ENCODE results near the gene GFY. TPM values are rescaled to one million over a fixed set of nuclear protein-coding genes. Genes with fewer than 3 reads are reported as not detected.

Gene GFY, protein sequence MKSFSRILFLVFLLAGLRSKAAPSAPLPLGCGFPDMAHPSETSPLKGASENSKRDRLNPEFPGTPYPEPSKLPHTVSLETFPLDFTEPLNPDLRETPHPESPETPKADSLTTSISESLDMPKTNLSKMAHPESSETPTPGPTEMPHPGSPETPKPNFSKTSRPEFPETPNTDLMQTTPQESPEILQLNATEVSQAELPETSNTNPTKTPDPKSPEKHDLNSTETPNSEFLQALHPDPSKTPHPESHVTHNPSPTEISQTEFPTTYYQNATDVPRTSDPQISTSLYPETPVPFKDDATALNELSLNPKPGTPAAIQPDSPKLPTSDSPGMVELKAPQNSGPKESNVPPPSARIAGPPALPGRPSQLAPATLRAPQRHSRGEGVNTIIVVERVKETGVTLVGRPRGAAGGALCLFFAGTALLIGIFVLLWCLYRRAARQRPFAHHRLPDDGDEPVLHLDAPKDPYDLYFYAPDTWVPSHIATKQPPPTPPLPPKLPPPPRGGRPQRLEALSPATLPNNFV
- not detected for total RNA-seq
- polyA plus RNA-seq: not detected
- long read RNA-seq, donor 1: 0 reads
- long read RNA-seq, donor 2: 0 reads

DNA sequence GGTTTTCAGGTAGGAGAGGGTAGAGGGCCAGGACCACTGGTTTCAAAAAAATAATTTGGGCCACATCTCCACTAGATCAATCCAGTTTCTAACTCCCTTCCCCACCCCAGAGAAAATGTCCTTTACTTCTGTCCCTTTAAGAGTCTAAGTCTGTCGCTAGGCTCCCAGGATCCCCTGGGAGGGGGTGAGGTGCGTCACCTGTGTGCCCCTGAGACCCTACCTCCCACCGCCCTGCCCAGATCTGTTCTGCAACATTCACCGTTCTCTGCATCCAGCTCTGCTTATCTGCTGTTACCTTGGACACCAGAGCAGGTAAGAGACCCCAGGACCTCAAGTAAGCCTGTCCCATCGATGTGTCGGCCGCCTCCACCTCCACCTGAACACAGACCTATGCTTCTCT, at the start of gene GFY:
Gene GFY, plus strand, starts transcription at position 211 of the 400 bp plus-strand sequence. CDS start 1,043 bp downstream, outside the sequence.
- Histone ChIP-seq H3K27ac (no peak within 1 kb of the TSS), H3K4me3 (no peak within 1 kb of the TSS), H3K9me3 (no peaks in the 10 kb centered on the region), H3K4me1 (peaks cover 27 to 66% (median 46%) of the 10 kb centered on the region in 6 donors), H3K36me3 (no peaks in the 10 kb centered on the region), H3K27me3 (replicated peaks in 1 of 7) (peaks cover 5 to 100% (median 97%) of the 10 kb centered on the region in 7 donors)
- no peak for DNase-seq
- WGBS, 5 donors: 44 to 74% (median 64%) methylated on average over 6 to 7 of the region's 7 CpGs
- TF ChIP-seq, protein P1, sequence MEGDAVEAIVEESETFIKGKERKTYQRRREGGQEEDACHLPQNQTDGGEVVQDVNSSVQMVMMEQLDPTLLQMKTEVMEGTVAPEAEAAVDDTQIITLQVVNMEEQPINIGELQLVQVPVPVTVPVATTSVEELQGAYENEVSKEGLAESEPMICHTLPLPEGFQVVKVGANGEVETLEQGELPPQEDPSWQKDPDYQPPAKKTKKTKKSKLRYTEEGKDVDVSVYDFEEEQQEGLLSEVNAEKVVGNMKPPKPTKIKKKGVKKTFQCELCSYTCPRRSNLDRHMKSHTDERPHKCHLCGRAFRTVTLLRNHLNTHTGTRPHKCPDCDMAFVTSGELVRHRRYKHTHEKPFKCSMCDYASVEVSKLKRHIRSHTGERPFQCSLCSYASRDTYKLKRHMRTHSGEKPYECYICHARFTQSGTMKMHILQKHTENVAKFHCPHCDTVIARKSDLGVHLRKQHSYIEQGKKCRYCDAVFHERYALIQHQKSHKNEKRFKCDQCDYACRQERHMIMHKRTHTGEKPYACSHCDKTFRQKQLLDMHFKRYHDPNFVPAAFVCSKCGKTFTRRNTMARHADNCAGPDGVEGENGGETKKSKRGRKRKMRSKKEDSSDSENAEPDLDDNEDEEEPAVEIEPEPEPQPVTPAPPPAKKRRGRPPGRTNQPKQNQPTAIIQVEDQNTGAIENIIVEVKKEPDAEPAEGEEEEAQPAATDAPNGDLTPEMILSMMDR (IDR thresholded peaks at IDR 0.05 in 8 of 11, conservative IDR thresholded peaks at IDR 0.05 in 3 of 11): no peak
- TF ChIP-seq POLR2A (IDR thresholded peaks at IDR 0.05): no peak
- no peak for TF ChIP-seq POLR2AphosphoS5 (IDR thresholded peaks at IDR 0.05)
- intact Hi-C loops (cut with DNase I; ENCODE audit: low total_unique reads): no loop called here

DNA sequence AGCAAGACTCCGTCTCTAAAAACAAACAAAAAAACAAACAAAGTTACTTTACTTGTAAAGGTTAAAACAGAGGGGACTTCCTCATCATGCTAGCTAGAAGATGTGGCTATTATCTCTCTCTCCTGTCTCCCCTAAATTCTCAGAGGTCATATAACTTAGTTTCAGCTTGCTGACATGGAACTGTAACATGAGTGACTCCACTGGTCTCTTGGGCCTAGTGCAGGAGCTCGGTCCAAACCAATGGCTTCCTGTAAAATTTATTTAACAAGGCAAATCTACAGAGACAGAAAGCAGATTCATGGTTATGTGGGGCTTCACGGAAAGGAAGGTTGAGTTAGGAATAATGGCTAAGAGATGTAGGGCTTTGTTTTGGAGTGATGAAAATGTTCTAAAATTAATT, 46.7 kb upstream of the GFY start:
- Histone ChIP-seq H3K4me3 (no peak overlapping the region), H3K27me3 (replicated peaks in 1 of 7) (no peaks in the 10 kb centered on the region), H3K4me1 (no peaks in the 10 kb centered on the region), H3K9me3 (peaks cover 0 to 19% (median 11%) of the 10 kb centered on the region in 8 donors), H3K27ac (no peak overlapping the region), H3K36me3 (no peaks in the 10 kb centered on the region)
- intact Hi-C loops (cut with DNase I; ENCODE audit: low total_unique reads): no loop called here
- WGBS, 5 donors: 74 to 94% (median 81%) methylated on average over 3 of the region's 3 CpGs
- no peak for DNase-seq
- TF ChIP-seq POLR2A (IDR thresholded peaks at IDR 0.05) (no peak), POLR2AphosphoS5 (IDR thresholded peaks at IDR 0.05) (no peak)
- TF ChIP-seq, protein P1 (IDR thresholded peaks at IDR 0.05 in 8 of 11, conservative IDR thresholded peaks at IDR 0.05 in 3 of 11): no peak

DNA sequence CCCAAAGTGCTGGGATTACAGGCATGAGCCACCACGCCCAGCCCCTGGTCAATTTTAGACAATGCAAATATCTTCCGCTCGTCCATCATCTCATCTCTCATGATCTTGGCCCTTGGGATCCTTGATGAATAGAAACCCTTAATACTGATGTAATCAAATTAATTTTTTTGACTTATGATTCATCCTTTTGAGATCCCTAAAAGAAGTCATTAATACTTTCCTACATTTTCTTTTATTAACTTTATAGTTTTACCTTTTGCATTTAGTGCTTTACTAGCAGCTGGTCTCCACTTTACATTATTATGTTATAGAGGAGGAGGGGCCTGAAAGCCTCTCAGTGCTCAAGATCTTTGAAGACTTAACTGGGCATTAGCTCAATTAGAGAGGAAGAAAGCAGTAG, 44.8 kb upstream of the GFY start:
- 80 to 91% (median 85%) methylated on average over 3 of the region's 3 CpGs for WGBS, 5 donors
- Histone ChIP-seq H3K4me1 (no peaks in the 10 kb centered on the region), H3K36me3 (no peaks in the 10 kb centered on the region), H3K27me3 (replicated peaks in 1 of 7) (no peaks in the 10 kb centered on the region), H3K4me3 (no peak overlapping the region), H3K9me3 (peaks cover 0 to 19% (median 11%) of the 10 kb centered on the region in 8 donors), H3K27ac (no peak overlapping the region)
- intact Hi-C loops (cut with DNase I; ENCODE audit: low total_unique reads): no loop called here
- TF ChIP-seq POLR2AphosphoS5 (IDR thresholded peaks at IDR 0.05) (no peak), POLR2A (IDR thresholded peaks at IDR 0.05) (no peak)
- TF ChIP-seq, protein P1 (IDR thresholded peaks at IDR 0.05 in 8 of 11, conservative IDR thresholded peaks at IDR 0.05 in 3 of 11): no peak
- DNase-seq: no peak

DNA sequence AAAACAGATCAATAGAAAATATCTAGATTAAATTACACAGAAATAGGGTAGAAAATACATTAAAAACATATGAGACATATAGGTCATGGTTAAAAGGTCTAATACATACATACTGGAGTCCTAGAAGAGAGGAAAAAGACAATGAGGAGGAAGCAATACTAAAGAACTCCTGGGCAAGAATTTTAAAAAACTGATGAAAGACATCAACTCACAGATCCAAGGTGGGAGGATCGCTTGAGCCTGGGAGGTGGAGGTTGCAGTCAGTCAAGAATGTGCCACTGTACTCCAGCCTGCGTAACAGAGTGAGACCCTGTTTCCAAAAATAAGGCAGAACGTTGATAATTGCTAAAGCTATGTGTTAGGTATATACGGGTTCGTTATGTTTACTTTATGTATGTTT, 42.5 kb upstream of the GFY start:
- Histone ChIP-seq H3K36me3 (no peaks in the 10 kb centered on the region), H3K27me3 (replicated peaks in 1 of 7) (peaks cover 0 to under 1% (median 0%) of the 10 kb centered on the region in 7 donors), H3K27ac (no peak overlapping the region), H3K9me3 (peaks cover 0 to 19% (median 11%) of the 10 kb centered on the region in 8 donors), H3K4me1 (peaks cover 0 to 7% (median 0%) of the 10 kb centered on the region in 6 donors), H3K4me3 (no peak overlapping the region)
- DNase-seq: no peak
- no peak for TF ChIP-seq POLR2AphosphoS5 (IDR thresholded peaks at IDR 0.05)
- no peak for TF ChIP-seq POLR2A (IDR thresholded peaks at IDR 0.05)
- TF ChIP-seq, protein P1 (IDR thresholded peaks at IDR 0.05 in 8 of 11, conservative IDR thresholded peaks at IDR 0.05 in 3 of 11): no peak
- intact Hi-C loops (cut with DNase I; ENCODE audit: low total_unique reads): no loop called here
- 90 to 94% (median 93%) methylated on average over 5 of the region's 5 CpGs for WGBS, 5 donors
